ENCODE data around the gene PNPLA2.

GRCh38 chr11:773425-773824 lies 45.3 kb upstream of the PNPLA2 start:
- TF ChIP-seq POLR2A (IDR thresholded peaks at IDR 0.05; ENCODE audit: low read length): no peak
- no peak for TF ChIP-seq GATA1 (IDR thresholded peaks at IDR 0.05; ENCODE audit: low read depth, low read length)
